Testis (tissue), 2 donors: ENCODE data around the gene ERP27.

ENCODE experiments used
- POLR2A ChIP-seq: fragments of 450-650 bp; IDR thresholded peaks from one replicate; pipeline ENCODE4 v1.6.1; 2017; ENCODE audit warnings: antibody characterized with exemption, mild to moderate bottlenecking, moderate library complexity
- TF ChIP-seq, protein P1 (sequence below), 3 experiments: fragments of 450-650 bp in 2 of 3; fragments of 200-600 bp in 1 of 3; sonication (generic) in 1 of 3; IDR thresholded peaks; one replicate each; pipeline ENCODE4 v1.5.1; 2016 to 2019; ENCODE audit warnings: antibody characterized with exemption in 3 of 3, mild to moderate bottlenecking in 2 of 3, moderate library complexity in 1 of 3

DNA sequence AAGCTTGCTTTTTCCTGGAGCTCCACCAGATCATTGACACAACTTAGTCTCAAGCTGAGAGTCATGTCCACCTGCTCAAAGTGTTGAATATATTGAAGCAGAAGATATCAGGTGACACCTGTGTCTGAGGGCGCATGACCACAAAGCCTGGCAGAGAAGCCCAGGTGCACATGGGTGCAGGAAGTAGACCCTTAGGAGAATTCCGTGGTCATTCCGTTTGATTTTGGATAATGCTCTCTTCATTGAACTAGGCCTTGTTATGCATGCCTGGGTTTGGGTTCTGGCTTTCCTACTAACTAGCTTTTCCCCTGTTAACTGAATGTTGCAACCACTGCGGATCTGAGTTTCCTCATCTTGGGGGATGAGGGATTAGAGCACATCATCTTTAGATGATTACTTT lies 15.9 kb upstream of the ERP27 start:
- TF ChIP-seq, protein P1, sequence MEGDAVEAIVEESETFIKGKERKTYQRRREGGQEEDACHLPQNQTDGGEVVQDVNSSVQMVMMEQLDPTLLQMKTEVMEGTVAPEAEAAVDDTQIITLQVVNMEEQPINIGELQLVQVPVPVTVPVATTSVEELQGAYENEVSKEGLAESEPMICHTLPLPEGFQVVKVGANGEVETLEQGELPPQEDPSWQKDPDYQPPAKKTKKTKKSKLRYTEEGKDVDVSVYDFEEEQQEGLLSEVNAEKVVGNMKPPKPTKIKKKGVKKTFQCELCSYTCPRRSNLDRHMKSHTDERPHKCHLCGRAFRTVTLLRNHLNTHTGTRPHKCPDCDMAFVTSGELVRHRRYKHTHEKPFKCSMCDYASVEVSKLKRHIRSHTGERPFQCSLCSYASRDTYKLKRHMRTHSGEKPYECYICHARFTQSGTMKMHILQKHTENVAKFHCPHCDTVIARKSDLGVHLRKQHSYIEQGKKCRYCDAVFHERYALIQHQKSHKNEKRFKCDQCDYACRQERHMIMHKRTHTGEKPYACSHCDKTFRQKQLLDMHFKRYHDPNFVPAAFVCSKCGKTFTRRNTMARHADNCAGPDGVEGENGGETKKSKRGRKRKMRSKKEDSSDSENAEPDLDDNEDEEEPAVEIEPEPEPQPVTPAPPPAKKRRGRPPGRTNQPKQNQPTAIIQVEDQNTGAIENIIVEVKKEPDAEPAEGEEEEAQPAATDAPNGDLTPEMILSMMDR (IDR thresholded peaks at IDR 0.05), result no peak
- TF ChIP-seq POLR2A, result no peak
